ENCODE results near the gene ZNF503. TPM values are rescaled to one million over a fixed set of nuclear protein-coding genes. Genes with fewer than 3 reads are reported as not detected.

The ZNF503 gene
- 4.8 TPM for total RNA-seq

GRCh38 chr10:75401569-75402485 lies at the start of gene ZNF503:
Gene ZNF503 (minus strand): TSS chr10:75401764. CDS start chr10:75401419, 345 bp downstream.

GRCh38 chr10:75431180-75432111 lies 29.9 kb upstream of the ZNF503 start, which contains the start of gene LRMDA:
Gene LRMDA (plus strand): TSS chr10:75431624.

Other genes starting within 250 kb of the ZNF503 start
- 145 TPM for gene VDAC2, start 191.0 kb downstream of the ZNF503 start, total RNA-seq
- 16.1 TPM for gene COMTD1, start 165.8 kb downstream of the ZNF503 start, total RNA-seq
- 5.8 TPM for gene LRMDA, start 29.9 kb upstream of the ZNF503 start, total RNA-seq

Data from diencephalon (tissue), 1 donor.